Natural killer cell (primary cell): ENCODE data around the gene KANSL3. TPM values are rescaled to one million over a fixed set of nuclear protein-coding genes. Genes with fewer than 3 reads are reported as not detected.

ENCODE experiments used
- ATAC-seq, 3 donors: fragments of 150-1000 bp in 2 of 3; fragments of 200-7000 bp in 1 of 3; cut with Tn5 transposase; 1 replicate in 1 of 3; 2 replicates in 2 of 3; pipeline ENCODE4 v1.10.0; 2021; ENCODE audit warnings: mild to moderate bottlenecking in 2 of 3, moderate library complexity in 2 of 3
- DNase-seq, 2 donors: peaks; one replicate each; pipeline versions ENCODE4 v3.0.0 to v3.0.0-alpha.2; 2013 to 2021; ENCODE audit warnings: mixed read lengths in 1 of 2
- H3K27ac ChIP-seq: one replicate; pipeline ENCODE4 v1.5.1; 2013; ENCODE audit warnings: mild to moderate bottlenecking, low read length
- H3K27me3 ChIP-seq: one replicate; pipeline ENCODE4 v1.6.1; 2013; ENCODE audit warnings: low read length; ENCODE audit not compliant: control insufficient read depth, insufficient read depth
- H3K36me3 ChIP-seq: one replicate; pipeline ENCODE4 v1.6.1; 2013; ENCODE audit warnings: low read length; ENCODE audit not compliant: control insufficient read depth, insufficient read depth
- H3K4me1 ChIP-seq: one replicate; pipeline ENCODE4 v1.6.1; 2013; ENCODE audit warnings: low read length; ENCODE audit not compliant: control insufficient read depth, insufficient read depth
- H3K4me3 ChIP-seq: one replicate; pipeline ENCODE4 v1.5.1; 2013; ENCODE audit warnings: low read length
- H3K9me3 ChIP-seq: one replicate; pipeline ENCODE4 v1.6.1; 2013; ENCODE audit warnings: low read length; ENCODE audit not compliant: control insufficient read depth, insufficient read depth
- H3K27ac Mint-ChIP-seq, 2 donors: one replicate each; pipeline ENCODE4 v1.8.0; 2022; ENCODE audit warnings: mild to moderate bottlenecking in 2 of 2, mixed read lengths in 2 of 2, moderate library complexity in 1 of 2
- H3K27me3 Mint-ChIP-seq, 2 donors: one replicate each; pipeline ENCODE4 v1.8.0; 2022; ENCODE audit warnings: low read depth in 2 of 2, mixed read lengths in 2 of 2
- H3K36me3 Mint-ChIP-seq: one replicate; pipeline ENCODE4 v1.8.0; 2022; ENCODE audit warnings: mixed read lengths
- H3K4me1 Mint-ChIP-seq, 2 donors: one replicate each; pipeline ENCODE4 v1.8.0; 2022; ENCODE audit warnings: mixed read lengths in 2 of 2
- H3K4me3 Mint-ChIP-seq: one replicate; pipeline ENCODE4 v1.8.0; 2022; ENCODE audit warnings: mild to moderate bottlenecking, moderate library complexity, mixed read lengths
- H3K9me3 Mint-ChIP-seq, 2 donors: one replicate each; pipeline ENCODE4 v1.8.0; 2022; ENCODE audit warnings: mixed read lengths in 2 of 2
- WGBS: methylation state at CpG from one replicate; pipeline ENCODE4 v1.1.7; 2013; ENCODE audit warnings: missing lambda C conversion rate; ENCODE audit not compliant: insufficient coverage; 5-methylcytosine and 5-hydroxymethylcytosine counted together
- intact Hi-C: fragments of 100-400 bp; cut with micrococcal nuclease; formaldehyde crosslinking; loops from one replicate; pipeline ENCODE4 v1.14.2; 2022
- total RNA-seq, 4 donors: library from RNA; stranded (reverse); fragments of 120-200 nt in 1 of 4; gene quantifications; one replicate each; pipeline versions ENCODE4 v1.2.3 to v1.2.4, GENCODE V29; 2013 to 2022
- TF ChIP-seq, protein P1 (sequence below): fragments of 200-600 bp; IDR thresholded peaks from one replicate; pipeline ENCODE4 v1.8.0; 2022; ENCODE audit warnings: antibody characterized with exemption

Gene KANSL3
- total RNA-seq, 3 donors from 2014 or later (not counting 1 experiment from before 2014, with no cell fraction given): 73.9 to 98.0 (median 83.5) TPM

- ATAC-seq: no peak
- peaks cover 49% of the 10 kb centered on the region for H3K36me3 ChIP-seq
- intact Hi-C loops: loop anchor here (5.0 kb wide), 1 partner anchor 79 kb away; the partner anchor contains the start of gene ARID5A
- no peak overlapping the region for H3K4me3 Mint-ChIP-seq
- H3K27ac ChIP-seq: peak overlapping the region; percentile 8
- H3K4me1 ChIP-seq: peaks cover 18% of the 10 kb centered on the region
- no peaks in the 10 kb centered on the region for H3K9me3 Mint-ChIP-seq
- H3K4me1 Mint-ChIP-seq: peaks cover 31 to 33% of the 10 kb centered on the region in 2 donors
- H3K27me3 Mint-ChIP-seq: no peaks in the 10 kb centered on the region
- WGBS: 100% methylated on average over 1 of the region's 1 CpG
- TF ChIP-seq, protein P1, sequence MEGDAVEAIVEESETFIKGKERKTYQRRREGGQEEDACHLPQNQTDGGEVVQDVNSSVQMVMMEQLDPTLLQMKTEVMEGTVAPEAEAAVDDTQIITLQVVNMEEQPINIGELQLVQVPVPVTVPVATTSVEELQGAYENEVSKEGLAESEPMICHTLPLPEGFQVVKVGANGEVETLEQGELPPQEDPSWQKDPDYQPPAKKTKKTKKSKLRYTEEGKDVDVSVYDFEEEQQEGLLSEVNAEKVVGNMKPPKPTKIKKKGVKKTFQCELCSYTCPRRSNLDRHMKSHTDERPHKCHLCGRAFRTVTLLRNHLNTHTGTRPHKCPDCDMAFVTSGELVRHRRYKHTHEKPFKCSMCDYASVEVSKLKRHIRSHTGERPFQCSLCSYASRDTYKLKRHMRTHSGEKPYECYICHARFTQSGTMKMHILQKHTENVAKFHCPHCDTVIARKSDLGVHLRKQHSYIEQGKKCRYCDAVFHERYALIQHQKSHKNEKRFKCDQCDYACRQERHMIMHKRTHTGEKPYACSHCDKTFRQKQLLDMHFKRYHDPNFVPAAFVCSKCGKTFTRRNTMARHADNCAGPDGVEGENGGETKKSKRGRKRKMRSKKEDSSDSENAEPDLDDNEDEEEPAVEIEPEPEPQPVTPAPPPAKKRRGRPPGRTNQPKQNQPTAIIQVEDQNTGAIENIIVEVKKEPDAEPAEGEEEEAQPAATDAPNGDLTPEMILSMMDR: no peak
- peak overlapping the region; percentile 94 for H3K27ac Mint-ChIP-seq
- H3K9me3 ChIP-seq: no peaks in the 10 kb centered on the region
- DNase-seq: no peak
- H3K27me3 ChIP-seq: no peaks in the 10 kb centered on the region
- H3K4me3 ChIP-seq: no peak overlapping the region
- H3K36me3 Mint-ChIP-seq: peaks cover 13% of the 10 kb centered on the region
These were observed 22.0 kb downstream of the KANSL3 start for GRCh38 chr2:96616128-96616527.

GRCh38 chr2:96608469-96609455, 29.4 kb downstream of the KANSL3 start:
- H3K4me3 Mint-ChIP-seq: no peak overlapping the region
- H3K27ac Mint-ChIP-seq: no peak overlapping the region
- H3K27me3 Mint-ChIP-seq: no peaks in the 10 kb centered on the region
- WGBS: 95% methylated on average over 13 of the region's 13 CpGs
- intact Hi-C loops: no loop called here
- no peak overlapping the region for H3K27ac ChIP-seq
- DNase-seq (no peak), ATAC-seq (no peak)
- H3K9me3 Mint-ChIP-seq: no peaks in the 10 kb centered on the region
- no peaks in the 10 kb centered on the region for H3K9me3 ChIP-seq
- peaks cover 92% of the 10 kb centered on the region for H3K36me3 ChIP-seq
- peaks cover 0 to 11% of the 10 kb centered on the region in 2 donors for H3K4me1 Mint-ChIP-seq
- TF ChIP-seq, protein P1: no peak
- no peak overlapping the region for H3K4me3 ChIP-seq
- H3K27me3 ChIP-seq: no peaks in the 10 kb centered on the region
- no peaks in the 10 kb centered on the region for H3K4me1 ChIP-seq
- H3K36me3 Mint-ChIP-seq: peaks cover 28% of the 10 kb centered on the region

DNA sequence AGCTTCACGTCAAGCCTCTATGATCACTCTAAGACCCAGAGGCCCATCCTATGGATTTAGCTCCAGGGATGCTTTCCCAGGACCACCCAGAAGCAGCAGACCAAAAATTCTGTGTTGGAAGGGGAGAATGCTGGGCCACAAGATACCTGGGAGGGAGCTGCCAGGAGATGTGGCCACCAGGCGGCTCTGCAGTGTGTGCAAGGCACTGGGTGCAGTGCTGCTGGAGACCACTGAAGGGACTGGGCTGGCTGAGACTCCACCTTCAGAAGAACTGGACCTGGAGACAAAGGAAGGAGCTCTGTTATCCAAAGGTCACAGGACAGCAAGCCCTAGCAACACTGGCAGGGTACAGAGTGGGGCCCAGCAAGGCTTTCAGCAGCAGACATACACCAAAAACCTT, 34.0 kb downstream of the KANSL3 start:
- H3K9me3 Mint-ChIP-seq: no peaks in the 10 kb centered on the region
- 99% methylated on average over 2 of the region's 2 CpGs for WGBS
- H3K4me1 Mint-ChIP-seq: peaks cover 4 to 11% of the 10 kb centered on the region in 2 donors
- DNase-seq (no peak), ATAC-seq (no peak)
- intact Hi-C loops: no loop called here
- no peak overlapping the region for H3K4me3 Mint-ChIP-seq
- no peak overlapping the region for H3K27ac ChIP-seq
- no peak overlapping the region for H3K4me3 ChIP-seq
- H3K9me3 ChIP-seq: no peaks in the 10 kb centered on the region
- peaks cover 15% of the 10 kb centered on the region for H3K36me3 Mint-ChIP-seq
- no peaks in the 10 kb centered on the region for H3K27me3 Mint-ChIP-seq
- TF ChIP-seq, protein P1: no peak
- H3K27me3 ChIP-seq: no peaks in the 10 kb centered on the region
- no peak overlapping the region for H3K27ac Mint-ChIP-seq
- peaks cover 91% of the 10 kb centered on the region for H3K36me3 ChIP-seq
- no peaks in the 10 kb centered on the region for H3K4me1 ChIP-seq
